SK-N-MC (cell line): Measurements from ENCODE around the gene RTF2.

ENCODE experiments used
- EZH2 ChIP-seq: fragments of 200-600 bp; sonication (generic); IDR thresholded peaks from one replicate; pipeline ENCODE4 v1.6.1; 2017; ENCODE audit warnings: antibody characterized with exemption
- POLR2AphosphoS5 ChIP-seq: IDR thresholded peaks from 2 replicates; pipeline ENCODE4 v1.6.1; 2012; ENCODE audit warnings: mild to moderate bottlenecking, low read depth, low read length, borderline replicate concordance

GRCh38 chr20:56517211-56517610 is 48.8 kb downstream of the RTF2 start:
- TF ChIP-seq POLR2AphosphoS5 = no peak
- no peak for TF ChIP-seq EZH2
